NCI-H1105 treated with DMSO at 0.1 percent for 48 hours (cell line): Measurements from ENCODE around the gene SIRT5.

Source experiments
- DNase-seq: peaks from one replicate; lab custom pipeline; 2025; lab: John Stamatoyannopoulos, UW

The SIRT5 gene

GRCh38 chr6:13574571-13575376 lies at the start of gene SIRT5:
SIRT5 (plus strand) TSS chr6:13574601; CDS start chr6:13584111, 9,510 bp downstream.
- DNase-seq, result peak; percentile 90

- no peak for DNase-seq
Measured at GRCh38 chr6:13524801-13525508, 49.4 kb upstream of the SIRT5 start.

GRCh38 chr6:13526357-13526726 lies 48.1 kb upstream of the SIRT5 start:
- DNase-seq, result no peak

DNA sequence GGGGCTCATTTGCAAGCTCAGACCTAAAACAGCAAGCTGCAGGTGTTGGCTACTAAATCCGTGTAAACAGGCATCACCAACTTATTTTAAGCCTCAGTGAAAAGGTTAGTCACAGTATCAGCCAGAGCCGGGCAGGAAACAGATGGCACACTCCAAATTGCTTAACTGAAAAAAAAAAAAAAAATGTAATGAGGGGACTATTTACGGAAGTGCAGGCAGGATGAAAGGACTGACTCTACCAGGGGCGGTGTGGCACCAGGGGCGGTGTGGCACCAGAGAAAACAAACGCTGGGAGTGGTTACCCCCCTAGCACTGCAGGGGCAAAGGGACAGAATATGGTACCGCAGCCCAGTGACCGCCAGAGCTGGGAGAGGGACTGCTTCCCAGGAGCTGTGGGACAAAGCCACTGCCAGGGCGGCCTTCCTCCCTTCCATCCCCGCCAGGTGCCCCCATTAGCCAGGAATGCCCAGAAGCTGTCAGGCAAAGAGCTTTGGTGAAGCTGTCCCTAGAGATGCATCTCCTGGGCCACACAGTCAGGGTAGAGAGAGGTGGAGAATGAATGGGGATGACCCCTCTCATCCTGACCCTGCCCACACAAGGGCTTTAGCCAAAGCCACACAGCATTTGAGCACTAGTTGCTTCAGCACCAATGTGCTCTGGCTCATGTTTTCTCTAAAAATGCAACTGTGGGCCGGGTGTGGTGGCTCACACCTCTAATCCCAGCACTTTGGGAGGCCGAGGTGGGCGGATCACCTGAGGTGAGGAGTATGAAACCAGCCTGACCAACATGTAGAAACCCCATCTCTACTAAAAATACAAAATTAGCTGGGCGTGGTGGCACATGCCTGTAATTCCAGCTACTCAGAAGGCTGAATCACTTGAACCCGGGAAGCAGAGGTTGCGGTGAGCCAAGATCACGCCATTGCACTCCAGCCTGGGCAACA lies 47.4 kb upstream of the SIRT5 start:
- peak; percentile 72 for DNase-seq

DNA sequence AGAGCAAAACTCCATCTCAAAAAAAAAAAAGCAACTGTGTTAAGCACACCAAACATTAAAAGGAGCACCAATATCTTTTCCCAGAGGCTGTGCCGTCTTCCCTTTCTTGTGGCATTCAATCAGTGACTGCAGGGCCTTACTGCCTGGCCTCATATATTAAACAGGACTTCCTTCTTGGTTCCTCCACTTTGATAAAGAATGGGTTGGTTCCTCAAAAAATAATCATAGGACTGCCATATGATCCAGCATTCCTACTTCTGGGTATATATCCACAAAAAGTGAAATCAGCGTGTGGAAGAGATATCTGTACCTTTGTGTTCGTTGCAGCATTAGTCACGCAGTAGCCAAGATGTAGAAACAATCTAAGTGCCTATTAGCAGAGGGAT lies 46.7 kb upstream of the SIRT5 start:
- no peak for DNase-seq

- no peak for DNase-seq
Measured at GRCh38 chr6:13528232-13528631, 46.2 kb upstream of the SIRT5 start.

GRCh38 chr6:13528777-13529343 lies 45.5 kb upstream of the SIRT5 start:
- DNase-seq, result no peak

- no peak for DNase-seq
Measured at GRCh38 chr6:13531956-13532355, 42.4 kb upstream of the SIRT5 start.

- DNase-seq, result no peak
Measured at GRCh38 chr6:13534536-13534935, 39.9 kb upstream of the SIRT5 start.

GRCh38 chr6:13535306-13535705 lies 39.1 kb upstream of the SIRT5 start:
- DNase-seq, result no peak

GRCh38 chr6:13536796-13537526 lies 37.4 kb upstream of the SIRT5 start:
- DNase-seq, result no peak

DNA sequence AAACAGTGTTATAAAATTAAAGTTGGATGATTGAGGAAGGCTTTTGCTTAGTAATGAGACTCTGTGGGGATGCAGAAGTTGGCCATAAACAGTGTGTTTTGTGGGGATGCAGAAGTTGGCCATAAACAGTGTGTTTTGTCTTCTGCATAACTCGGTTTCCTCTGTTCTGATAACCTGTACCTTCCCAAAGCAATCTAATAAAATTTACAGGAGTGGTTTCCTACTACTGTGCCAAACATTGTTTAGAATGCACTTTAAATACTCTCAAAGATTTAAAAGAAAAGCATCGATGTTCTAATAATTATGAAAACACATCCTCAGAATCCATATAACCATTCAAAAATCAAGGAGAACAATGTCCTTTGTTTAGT lies 36.9 kb upstream of the SIRT5 start:
- no peak for DNase-seq

GRCh38 chr6:13538084-13538483 lies 36.3 kb upstream of the SIRT5 start:
- peak; percentile 41 for DNase-seq

DNA sequence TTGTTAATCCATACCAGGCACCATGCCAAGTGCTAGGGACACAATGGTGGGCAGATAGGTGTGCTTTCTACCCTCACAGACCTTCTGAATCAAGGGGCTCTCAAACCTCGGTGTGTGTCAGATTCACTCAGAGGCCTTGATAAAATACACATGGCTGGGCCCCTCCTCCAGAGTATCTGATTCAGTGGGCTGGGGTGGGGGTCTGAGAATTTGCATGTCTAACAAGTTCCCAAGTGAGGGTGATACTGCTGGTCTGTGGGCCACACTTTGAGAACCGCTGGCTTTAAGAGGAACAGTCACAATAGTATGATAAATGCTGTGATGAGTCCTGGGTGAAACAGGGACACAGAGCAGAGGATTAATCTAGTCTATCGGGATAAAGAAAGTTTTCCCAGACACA lies 35.8 kb upstream of the SIRT5 start:
- no peak for DNase-seq

DNA sequence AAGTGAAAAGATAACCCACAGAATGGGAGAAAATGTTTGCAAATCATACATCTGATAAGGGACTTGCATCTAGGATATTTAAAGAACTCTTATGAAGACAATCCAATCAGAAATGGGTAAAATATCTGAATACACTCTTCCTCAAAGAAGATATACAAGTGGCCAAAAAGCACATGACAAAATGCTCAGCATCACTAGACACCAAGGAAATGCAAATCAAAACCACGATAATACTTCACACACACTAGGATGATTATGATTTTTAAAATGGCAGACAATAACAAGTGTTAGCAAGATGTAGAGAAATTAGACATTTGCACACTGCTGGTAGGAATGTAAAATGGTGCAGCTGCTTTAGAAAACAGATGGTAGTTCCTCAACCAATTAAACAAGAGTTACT lies 34.8 kb upstream of the SIRT5 start:
- no peak for DNase-seq

DNA sequence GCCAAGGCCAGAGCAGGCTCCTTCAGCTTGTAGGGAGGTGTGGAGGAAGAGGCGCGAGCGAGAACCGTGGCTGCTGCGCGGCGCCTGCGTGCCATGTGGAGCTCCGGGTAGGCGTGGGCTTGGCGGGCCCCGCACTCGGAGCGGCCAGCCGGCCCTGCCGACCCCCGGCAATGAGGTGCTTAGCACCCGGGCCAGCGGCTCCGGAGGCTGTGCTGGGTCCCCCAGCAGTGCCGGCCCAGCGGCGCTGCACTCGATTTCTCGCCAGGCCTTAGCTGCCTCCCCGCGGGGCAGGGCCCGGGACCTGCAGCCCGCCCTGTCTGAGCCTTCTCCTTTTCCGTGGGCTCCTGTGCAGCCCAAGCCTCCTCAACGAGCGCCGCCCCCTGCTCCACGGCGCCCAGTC lies 32.9 kb upstream of the SIRT5 start:
- DNase-seq, result no peak

GRCh38 chr6:13544454-13545186 lies 29.8 kb upstream of the SIRT5 start:
- DNase-seq, result no peak

- no peak for DNase-seq
Measured at GRCh38 chr6:13545885-13546284, 28.5 kb upstream of the SIRT5 start.

DNA sequence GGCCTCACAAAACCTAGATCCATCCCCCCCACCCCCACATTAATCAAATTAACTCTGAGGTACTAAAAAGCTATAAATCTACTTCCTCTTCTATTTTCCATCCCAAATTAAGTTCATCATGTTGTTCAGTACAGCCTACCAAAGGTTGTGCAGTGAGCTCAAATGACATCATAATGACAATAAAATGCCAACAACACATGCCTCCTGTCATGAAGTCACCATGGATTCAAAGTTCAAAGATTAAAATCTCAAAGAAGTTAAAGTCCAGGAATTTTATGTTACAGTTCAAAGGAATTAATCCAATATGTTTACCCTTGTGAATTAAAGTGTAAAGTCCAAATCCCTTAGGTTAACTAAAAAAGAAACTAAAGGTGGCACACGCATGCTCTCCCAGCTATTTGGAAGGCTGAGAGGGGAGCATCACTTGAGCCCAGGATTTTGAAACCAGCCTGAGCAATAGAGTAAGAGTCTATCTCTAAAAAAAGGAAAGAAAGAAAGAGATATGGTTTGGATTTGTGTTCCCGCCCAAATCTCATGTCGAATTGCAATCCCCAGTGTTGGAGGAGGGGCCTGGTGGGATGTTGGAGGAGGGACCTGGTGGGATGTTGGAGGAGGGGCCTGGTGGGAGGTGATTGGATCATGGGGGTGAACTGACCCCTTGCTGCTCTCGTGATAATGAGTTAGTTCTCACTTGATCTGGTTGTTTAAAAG lies 25.7 kb upstream of the SIRT5 start:
- DNase-seq, result no peak

DNA sequence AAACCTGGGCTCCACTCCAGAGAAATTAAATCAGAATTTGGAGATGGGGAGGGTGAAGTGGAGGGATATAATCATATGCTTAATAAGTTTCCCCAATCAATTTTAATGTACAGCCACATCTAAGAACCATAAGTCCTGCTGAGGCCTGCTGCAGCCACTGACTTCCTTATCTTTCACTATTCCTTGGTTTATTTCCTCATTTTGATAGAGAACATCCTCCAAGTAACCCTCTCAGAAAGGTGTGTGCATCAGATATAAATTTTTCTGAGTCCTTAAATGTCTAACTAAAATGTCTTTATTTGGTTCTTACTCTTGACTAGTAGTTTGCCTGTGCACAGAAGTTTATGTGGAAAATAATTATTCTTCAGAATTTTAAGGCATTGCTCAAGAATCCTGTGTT lies 23.7 kb upstream of the SIRT5 start:
- DNase-seq, result no peak
